K562 (cell line): ENCODE results near the gene BCL3. TPM values are rescaled to one million over a fixed set of nuclear protein-coding genes. Genes with fewer than 3 reads are reported as not detected.

Experiments used
- ATAC-seq: fragments of 200-7000 bp; cut with Tn5 transposase; 3 replicates; pipeline ENCODE4 v1.9.1; 2020; ENCODE audit warnings: moderate library complexity
- BruUV-seq: library from RNA; stranded (reverse); fragments of 400-500 nt; replicated peaks from 2 replicates; lab custom pipeline; 2021; lab: Mats Ljungman, UMichigan
- CTCF ChIA-PET: fragments of 300-600 bp; formaldehyde crosslinking; extraction: SDS; loops from one replicate; lab custom pipeline; 2021; ENCODE audit warnings: low intra/inter-chr PET ratio; lab: Yijun Ruan, JAX
- POLR2A ChIA-PET: fragments of 300-600, 350-650 bp; sonication (Branson Sonifier 250); formaldehyde crosslinking; extraction: SDS; loops from one replicate; lab custom pipeline; 2021; ENCODE audit warnings: antibody characterized with exemption, inconsistent platforms; lab: Yijun Ruan, JAX
- DNase-seq, 4 experiments: peaks; one replicate each; pipeline versions ENCODE4 v3.0.0 to v3.0.0-alpha.2; 2011 to 2018; ENCODE audit warnings: low spot score in 3 of 4, mixed read lengths in 3 of 4; ENCODE audit errors: extremely low read depth in 1 of 4
- FAIRE-seq: peaks from 2 replicates; lab custom pipeline; 2011; peaks lifted over from hg19 to GRCh38; lab: Jason Lieb, UNC
- H2AFZ ChIP-seq: 2 replicates; pipeline ENCODE4 v1.6.0; 2011; ENCODE audit warnings: low read depth, low read length, control low read depth, inconsistent platforms
- H3K27ac ChIP-seq: fragments of 200-600 bp; 3 replicates; pipeline ENCODE4 v1.8.0; 2011; ENCODE audit warnings: low read depth, mild to moderate bottlenecking, control low read depth, inconsistent platforms, low read length, moderate library complexity, mixed read lengths; ENCODE audit errors: extremely low read depth
- H3K27me3 ChIP-seq, 2 experiments: fragments of 300-600 bp in 1 of 2; 2 replicates in 1 of 2; 3 replicates in 1 of 2; pipeline versions ENCODE4 v1.6.0 to v1.8.0; 2011; ENCODE audit warnings: inconsistent platforms in 2 of 2, low read length in 2 of 2, mild to moderate bottlenecking in 1 of 2, mixed read lengths in 1 of 2, moderate library complexity in 1 of 2; ENCODE audit not compliant: control insufficient read depth in 2 of 2, insufficient read depth in 2 of 2
- H3K36me3 ChIP-seq: fragments of 300-600 bp; 3 replicates; pipeline ENCODE4 v1.8.0; 2011; ENCODE audit warnings: mild to moderate bottlenecking, low read length, inconsistent platforms; ENCODE audit not compliant: control insufficient read depth, insufficient read depth
- H3K4me1 ChIP-seq, 2 experiments: fragments of 200-600 bp in 1 of 2; replicated peaks in 1 of 2; 2 replicates in 1 of 2; 3 replicates in 1 of 2; pipeline versions ENCODE4 v1.5.1 to v1.8.0; 2011; ENCODE audit warnings: inconsistent platforms in 2 of 2, low read length in 2 of 2, mild to moderate bottlenecking in 1 of 2, mixed read lengths in 1 of 2, moderate library complexity in 1 of 2; ENCODE audit not compliant: control insufficient read depth in 2 of 2, insufficient read depth in 2 of 2
- H3K4me2 ChIP-seq: 2 replicates; pipeline ENCODE4 v1.6.1; 2011; ENCODE audit warnings: low read length, control low read depth, inconsistent platforms, mixed read lengths; ENCODE audit not compliant: insufficient read depth
- H3K4me3 ChIP-seq: fragments of 200-600 bp; sonication (generic), shearing (Covaris generic); 2 replicates; pipeline ENCODE4 v1.5.1; 2016; ENCODE audit warnings: control low read depth, inconsistent platforms
- H3K79me2 ChIP-seq: fragments of 200-600 bp; 3 replicates; pipeline ENCODE4 v1.8.0; 2011; ENCODE audit warnings: low read length, inconsistent platforms; ENCODE audit not compliant: control insufficient read depth, insufficient read depth
- H3K9ac ChIP-seq, 2 experiments: 2 replicates each; pipeline versions ENCODE4 v1.6.0 to v1.6.1; 2011; ENCODE audit warnings: low read depth in 2 of 2, low read length in 2 of 2, control low read depth in 1 of 2, inconsistent platforms in 1 of 2, mild to moderate bottlenecking in 1 of 2, mixed read lengths in 1 of 2; ENCODE audit not compliant: insufficient read depth in 1 of 2
- H3K9me1 ChIP-seq: one replicate; pipeline ENCODE4 v1.6.0; 2011; ENCODE audit warnings: inconsistent platforms, mild to moderate bottlenecking, low read length, moderate library complexity; ENCODE audit not compliant: control insufficient read depth, insufficient read depth
- H3K9me3 ChIP-seq: replicated peaks from 2 replicates; pipeline ENCODE4 v1.5.1; 2011; ENCODE audit warnings: low read depth, low read length, inconsistent platforms; ENCODE audit not compliant: control insufficient read depth, insufficient read depth
- H4K20me1 ChIP-seq: replicated peaks from 2 replicates; pipeline ENCODE4 v1.6.1; 2011; ENCODE audit warnings: low read length, inconsistent platforms, mixed read lengths; ENCODE audit not compliant: control insufficient read depth, insufficient read depth
- ARHGAP35 ChIP-seq: fragments of 450-650 bp; IDR thresholded peaks from 2 replicates; pipeline ENCODE4 v1.6.1; 2018; ENCODE audit not compliant: partially characterized antibody
- ATF6 ChIP-seq: sonication (generic); formaldehyde crosslinking; IDR thresholded peaks from 2 replicates; pipeline ENCODE4 v1.4.0; 2020; ENCODE audit warnings: mild to moderate bottlenecking, missing genetic modification reagents
- CHCHD3 ChIP-seq: fragments of 250-450 bp; sonication (Bioruptor Pico); IDR thresholded peaks from 2 replicates; pipeline ENCODE4 v2.1.2; 2022; ENCODE audit warnings: mild to moderate bottlenecking
- KAT8 ChIP-seq: fragments of 450-650 bp; IDR thresholded peaks from 2 replicates; pipeline ENCODE4 v1.6.1; 2016; ENCODE audit warnings: low read depth, mild to moderate bottlenecking
- MYNN ChIP-seq, 2 experiments: sonication (generic); formaldehyde crosslinking in 1 of 2; IDR thresholded peaks; 2 replicates each; pipeline versions ENCODE4 v1.5.0 to v1.6.1; 2016 to 2020; ENCODE audit warnings: antibody characterized with exemption in 1 of 2, missing genetic modification reagents in 1 of 2
- NFXL1 ChIP-seq: fragments of 450-650 bp; formaldehyde crosslinking; IDR thresholded peaks from 2 replicates; pipeline ENCODE4 v1.4.0; 2021; ENCODE audit warnings: mild to moderate bottlenecking
- RBM25 ChIP-seq: fragments of 200-400 bp; formaldehyde crosslinking; IDR thresholded peaks from 2 replicates; pipeline ENCODE4 v1.6.1; 2018; ENCODE audit warnings: low read length, low read depth, moderate library complexity; ENCODE audit not compliant: severe bottlenecking
- TAF7 ChIP-seq: fragments of 450-650 bp; IDR thresholded peaks from 2 replicates; pipeline ENCODE4 v1.6.1; 2016; ENCODE audit warnings: missing genetic modification characterization, missing compliant biosample characterization
- TFAP4 ChIP-seq: sonication (generic); formaldehyde crosslinking; IDR thresholded peaks from 2 replicates; pipeline ENCODE4 v1.8.0; 2022; ENCODE audit warnings: missing genetic modification reagents, mild to moderate bottlenecking, moderate library complexity, borderline replicate concordance
- USF1 ChIP-seq: sonication (generic); formaldehyde crosslinking; IDR thresholded peaks from 2 replicates; pipeline ENCODE4 v1.9.0; 2022; ENCODE audit warnings: mild to moderate bottlenecking, missing genetic modification reagents
- ZFP30 ChIP-seq: fragments of 250-450 bp; sonication (Bioruptor Pico); IDR thresholded peaks from 2 replicates; pipeline ENCODE4 v1.8.0; 2022; ENCODE audit warnings: moderate library complexity, mild to moderate bottlenecking, inconsistent platforms, borderline replicate concordance
- ZNF184 ChIP-seq: sonication (generic); formaldehyde crosslinking; IDR thresholded peaks from 2 replicates; pipeline ENCODE4 v1.5.0; 2020; ENCODE audit warnings: missing genetic modification reagents
- ZNF311 ChIP-seq: fragments of 250-450 bp; sonication (Bioruptor Pico); IDR thresholded peaks from 2 replicates; pipeline ENCODE4 v1.4.0; 2020; ENCODE audit warnings: mild to moderate bottlenecking, moderate library complexity
- WGBS: fragments of 100-300 bp; shearing (Covaris generic); methylation state at CpG from one replicate; pipeline ENCODE4 v1.1.6; 2016; ENCODE audit warnings: low coverage, mixed read lengths; ENCODE audit not compliant: insufficient coverage; ENCODE audit errors: missing lambda C conversion rate; 5-methylcytosine and 5-hydroxymethylcytosine counted together
- in situ Hi-C: fragments of 300-500 bp; cut with MboI; formaldehyde crosslinking; loops from 4 replicates; pipeline ENCODE4 v1.15.0; 2018; ENCODE audit warnings: inconsistent platforms, mixed read lengths
- intact Hi-C: fragments of 100-400 bp; cut with micrococcal nuclease; formaldehyde crosslinking; loops from 2 replicates; pipeline ENCODE4 v1.14.2; 2022
- polyA plus RNA-seq, 8 experiments: library from polyadenylated mRNA; depleted of rRNA in 4 of 8; stranded (reverse) in 5 of 8; unstranded in 3 of 8; fragments of >200 nt; fragmentation: Nextera tagmentation in 2 of 8; fragmentation: Illumina TruSeq in 1 of 8; extraction: Ambion mirVana in 2 of 8; extraction: Trizol in 1 of 8; gene quantifications; 2 replicates each; pipeline versions ENCODE4 v1.2.1 to v1.2.3, GENCODE V29; 2011 to 2014; ENCODE audit warnings: inconsistent platforms in 1 of 8, missing spikeins in 1 of 8
- total RNA-seq, 7 experiments: library from RNA; depleted of rRNA in 6 of 7; stranded (reverse); fragments of >200 nt in 6 of 7; fragmentation: Illumina TruSeq in 2 of 7; extraction: Trizol in 2 of 7; gene quantifications; 2 replicates each; pipeline versions ENCODE4 v1.2.1 to v1.2.3, GENCODE V29; 2011 to 2021; ENCODE audit warnings: low replicate concordance in 1 of 7

The BCL3 gene
- total and polyA plus RNA-seq, 9 of the 15 experiments (the other 6 are each of a cell fraction or from before 2014, with no cell fraction given), result 0.03 to 2.4 (median 0.50) TPM; not detected in 1

- POLR2A ChIA-PET, result interaction anchor here (0.7 to 1.3 kb wide), 2 partner anchors 12 to 148 kb away, joined by 3 read pairs; no protein-coding TSS in a partner anchor
- TF ChIP-seq RBM25 (peak; percentile 28), USF1 (CRISPR knock-in tag) (no peak)
- TF ChIP-seq, all 486 proteins: peak for 1
- CTCF ChIA-PET, result no interaction called here
- WGBS, result 80% methylated on average over 5 of the region's 5 CpGs
- Histone ChIP-seq H3K9ac (no peak overlapping the region), H3K9me1 (no peaks in the 10 kb centered on the region), H2AFZ (no peak overlapping the region), H3K4me1 (peaks cover 6 to 36% of the 10 kb centered on the region in 2 experiments; a peak in 4 of 5 replicates), H3K4me2 (no peak overlapping the region), H3K36me3 (no peaks in the 10 kb centered on the region), H4K20me1 (no peaks in the 10 kb centered on the region), H3K9me3 (no peaks in the 10 kb centered on the region), H3K27me3 (no peaks in the 10 kb centered on the region), H3K79me2 (no peaks in the 10 kb centered on the region), H3K27ac (no peak overlapping the region), H3K4me3 (no peak overlapping the region)
- DNase-seq, result no peak
- FAIRE-seq, result no peak
- no peak for ATAC-seq
- BruUV-seq, result no TSS peak
- intact Hi-C loops (no loop called here), in situ Hi-C loops (no loop called here)
Observed at GRCh38 chr19:44700547-44700946, 48.0 kb upstream of the BCL3 start.

GRCh38 chr19:44701228-44701627 is 47.3 kb upstream of the BCL3 start:
- Histone ChIP-seq H3K79me2 (no peaks in the 10 kb centered on the region), H3K27me3 (no peaks in the 10 kb centered on the region), H4K20me1 (no peaks in the 10 kb centered on the region), H3K4me3 (no peak overlapping the region), H3K4me2 (no peak overlapping the region), H3K9me3 (no peaks in the 10 kb centered on the region), H3K27ac (no peak overlapping the region), H3K9ac (peak overlapping the region in 1 of 2 experiments; percentile 31; a peak in 1 of 4 replicates), H3K36me3 (no peaks in the 10 kb centered on the region), H2AFZ (no peak overlapping the region), H3K9me1 (no peaks in the 10 kb centered on the region), H3K4me1 (peaks cover 4 to 31% of the 10 kb centered on the region in 2 experiments; a peak in 4 of 5 replicates)
- in situ Hi-C loops, result no loop called here
- WGBS, result 71% methylated on average over 15 of the region's 15 CpGs
- FAIRE-seq, result no peak
- ChIA-PET POLR2A (no interaction called here), CTCF (no interaction called here)
- no TSS peak for BruUV-seq
- DNase-seq, result no peak
- intact Hi-C loops, result no loop called here
- no peak for ATAC-seq
- no peak for TF ChIP-seq TAF7 (tag)
- no peak for TF ChIP-seq MYNN (IDR thresholded peaks at IDR 0.05)
- TF ChIP-seq MYNN (CRISPR knock-in tag; IDR thresholded peaks at IDR 0.05), result no peak
- TF ChIP-seq ARHGAP35, result no peak
- TF ChIP-seq ZNF184 (CRISPR knock-in tag), result no peak
- no peak for TF ChIP-seq ZFP30 (CRISPR knock-in tag)
- no peak for TF ChIP-seq CHCHD3 (CRISPR knock-in tag)
- no peak for TF ChIP-seq TFAP4
- TF ChIP-seq ATF6 (CRISPR knock-in tag), result no peak
- no peak for TF ChIP-seq ZNF311
- TF ChIP-seq KAT8, result no peak
- TF ChIP-seq NFXL1 (CRISPR knock-in tag), result no peak
